Amniotic stem cell (primary cell): Measurements from ENCODE around the gene NT5DC1.
A peak's percentile ranks its signal among the peaks of the same experiment; 100 is the strongest.

Experiments used
- DNase-seq: peaks from one replicate; lab custom pipeline; 2025; lab: John Stamatoyannopoulos, UW

The NT5DC1 gene

GRCh38 chr6:116191881-116192280 lies 91.2 kb downstream of the NT5DC1 start:
- DNase-seq, result no peak

GRCh38 chr6:116192786-116193185 lies 92.1 kb downstream of the NT5DC1 start:
- DNase-seq, result no peak

- DNase-seq, result no peak
Observed at GRCh38 chr6:116196841-116197240, 96.2 kb downstream of the NT5DC1 start.

GRCh38 chr6:116200619-116201249 lies 100.1 kb downstream of the NT5DC1 start:
- DNase-seq, result no peak

- no peak for DNase-seq
Observed at GRCh38 chr6:116201538-116201937, 100.9 kb downstream of the NT5DC1 start.

- DNase-seq, result no peak
Observed at GRCh38 chr6:116205281-116205680, 104.6 kb downstream of the NT5DC1 start.

- no peak for DNase-seq
Observed at GRCh38 chr6:116206231-116206903, 105.7 kb downstream of the NT5DC1 start.

GRCh38 chr6:116208056-116208785 lies 107.6 kb downstream of the NT5DC1 start:
- DNase-seq, result no peak

- no peak for DNase-seq
Observed at GRCh38 chr6:116210316-116210715, 109.7 kb downstream of the NT5DC1 start.

- DNase-seq, result no peak
Observed at GRCh38 chr6:116210750-116211425, 110.2 kb downstream of the NT5DC1 start.

GRCh38 chr6:116214681-116215080 lies 114.0 kb downstream of the NT5DC1 start:
- DNase-seq, result no peak

- DNase-seq, result no peak
Observed at GRCh38 chr6:116215414-116215813, 114.8 kb downstream of the NT5DC1 start.

- DNase-seq, result peak; percentile 2
Observed at GRCh38 chr6:116217069-116217468, 116.4 kb downstream of the NT5DC1 start.

- DNase-seq, result peak; percentile 0
Observed at GRCh38 chr6:116218172-116218633, 117.5 kb downstream of the NT5DC1 start.

- no peak for DNase-seq
Observed at GRCh38 chr6:116218866-116219265, 118.2 kb downstream of the NT5DC1 start.

GRCh38 chr6:116221067-116221466 lies 120.4 kb downstream of the NT5DC1 start:
- peak; percentile 24 for DNase-seq

GRCh38 chr6:116221911-116222310 lies 121.3 kb downstream of the NT5DC1 start:
- DNase-seq, result peak; percentile 1

- DNase-seq, result no peak
Observed at GRCh38 chr6:116223355-116223754, 122.7 kb downstream of the NT5DC1 start.

GRCh38 chr6:116229287-116229913 lies 128.7 kb downstream of the NT5DC1 start:
- peak; percentile 88 for DNase-seq

GRCh38 chr6:116234689-116235088 lies 134.0 kb downstream of the NT5DC1 start:
- no peak for DNase-seq

- no peak for DNase-seq
Observed at GRCh38 chr6:116238083-116238482, 137.4 kb downstream of the NT5DC1 start.

GRCh38 chr6:116239256-116239655 lies 138.6 kb downstream of the NT5DC1 start:
- no peak for DNase-seq
